HepG2 (cell line): ENCODE measurements around the gene CSNK2A2. TPM values are rescaled to one million over a fixed set of nuclear protein-coding genes. Genes with fewer than 3 reads are reported as not detected.
A peak's percentile ranks its signal among the peaks of the same experiment; 100 is the strongest.

Experiments
- CHD2 ChIP-seq: IDR thresholded peaks from 2 replicates; pipeline ENCODE4 v1.6.1; 2011; ENCODE audit warnings: low read depth, low read length, improper control_type of control experiment
- MIER2 ChIP-seq: IDR thresholded peaks from 2 replicates; pipeline ENCODE4 v1.6.1; 2016; ENCODE audit warnings: missing biosample characterization, missing genetic modification reagents
- PAWR ChIP-seq: sonication (generic); formaldehyde crosslinking; IDR thresholded peaks from 2 replicates; pipeline ENCODE4 v1.4.0; 2020; ENCODE audit warnings: missing genetic modification reagents, mild to moderate bottlenecking, borderline replicate concordance
- RFX3 ChIP-seq: IDR thresholded peaks from 2 replicates; pipeline ENCODE4 v1.6.1; 2016; ENCODE audit warnings: missing biosample characterization, missing genetic modification reagents
- SIX4 ChIP-seq: sonication (generic); formaldehyde crosslinking; IDR thresholded peaks from 2 replicates; pipeline ENCODE4 v1.4.0; 2020; ENCODE audit warnings: missing genetic modification reagents
- ZBTB10 ChIP-seq: sonication (generic); formaldehyde crosslinking; IDR thresholded peaks from 2 replicates; pipeline ENCODE4 v1.4.0; 2020; ENCODE audit warnings: missing genetic modification reagents, borderline replicate concordance
- ZNF292 ChIP-seq: sonication (generic); formaldehyde crosslinking; IDR thresholded peaks from 2 replicates; pipeline ENCODE4 v1.8.1; 2022; ENCODE audit warnings: mild to moderate bottlenecking, low read depth, missing genetic modification reagents, borderline replicate concordance
- ZNF329 ChIP-seq: sonication (generic); formaldehyde crosslinking; IDR thresholded peaks from 2 replicates; pipeline ENCODE4 v1.9.0; 2021; ENCODE audit warnings: low read depth, mild to moderate bottlenecking, missing genetic modification reagents
- ZNF337 ChIP-seq: sonication (generic); formaldehyde crosslinking; IDR thresholded peaks from 2 replicates; pipeline ENCODE4 v1.5.1; 2020; ENCODE audit warnings: missing genetic modification reagents, low read depth, mild to moderate bottlenecking, borderline replicate concordance
- ZNF83 ChIP-seq: sonication (generic); formaldehyde crosslinking; IDR thresholded peaks from 2 replicates; pipeline ENCODE4 v1.4.0; 2020; ENCODE audit warnings: missing genetic modification reagents, mild to moderate bottlenecking, borderline replicate concordance
- polyA plus RNA-seq, 8 experiments: library from polyadenylated mRNA; depleted of rRNA in 3 of 8; stranded (reverse) in 7 of 8; unstranded in 1 of 8; fragments of >200 nt; fragmentation: Illumina TruSeq in 4 of 8; extraction: Trizol in 4 of 8; gene quantifications; 2 replicates each; pipeline versions ENCODE4 v1.2.1 to v1.2.3, GENCODE V29; 2011 to 2016; ENCODE audit warnings: low read depth in 4 of 8, missing spikeins in 1 of 8, mixed read lengths in 1 of 8; ENCODE audit not compliant: insufficient read depth in 1 of 8
- total RNA-seq, 5 experiments: library from RNA; depleted of rRNA; stranded (reverse); fragments of >200 nt; fragmentation: Illumina TruSeq; extraction: Trizol; gene quantifications; 2 replicates each; pipeline ENCODE4 v1.2.3, GENCODE V29; 2016; ENCODE audit warnings: low read depth in 1 of 5
- TF ChIP-seq, protein P1 (sequence below), 2 experiments: fragments of 450-650 bp in 1 of 2; sonication (generic) in 1 of 2; formaldehyde crosslinking in 1 of 2; IDR thresholded peaks; 2 replicates each; pipeline versions ENCODE4 v1.6.1 to v1.8.0; 2016 to 2022; ENCODE audit warnings: antibody characterized with exemption in 1 of 2, mild to moderate bottlenecking in 1 of 2, missing genetic modification reagents in 1 of 2
- TF ChIP-seq, protein P2 (sequence below): sonication (generic); formaldehyde crosslinking; IDR thresholded peaks from 2 replicates; pipeline ENCODE4 v1.4.0; 2020; ENCODE audit warnings: missing genetic modification reagents
- TF ChIP-seq, protein P3 (sequence below): sonication (generic); formaldehyde crosslinking; IDR thresholded peaks from 2 replicates; pipeline ENCODE4 v1.8.1; 2023; ENCODE audit warnings: mild to moderate bottlenecking, moderate library complexity, missing genetic modification reagents

Gene CSNK2A2
- total and polyA plus RNA-seq, 2 of the 13 experiments (the other 11 are each of a cell fraction or from before 2014, with no cell fraction given): 46.4 to 56.9 TPM

- TF ChIP-seq, protein P1, sequence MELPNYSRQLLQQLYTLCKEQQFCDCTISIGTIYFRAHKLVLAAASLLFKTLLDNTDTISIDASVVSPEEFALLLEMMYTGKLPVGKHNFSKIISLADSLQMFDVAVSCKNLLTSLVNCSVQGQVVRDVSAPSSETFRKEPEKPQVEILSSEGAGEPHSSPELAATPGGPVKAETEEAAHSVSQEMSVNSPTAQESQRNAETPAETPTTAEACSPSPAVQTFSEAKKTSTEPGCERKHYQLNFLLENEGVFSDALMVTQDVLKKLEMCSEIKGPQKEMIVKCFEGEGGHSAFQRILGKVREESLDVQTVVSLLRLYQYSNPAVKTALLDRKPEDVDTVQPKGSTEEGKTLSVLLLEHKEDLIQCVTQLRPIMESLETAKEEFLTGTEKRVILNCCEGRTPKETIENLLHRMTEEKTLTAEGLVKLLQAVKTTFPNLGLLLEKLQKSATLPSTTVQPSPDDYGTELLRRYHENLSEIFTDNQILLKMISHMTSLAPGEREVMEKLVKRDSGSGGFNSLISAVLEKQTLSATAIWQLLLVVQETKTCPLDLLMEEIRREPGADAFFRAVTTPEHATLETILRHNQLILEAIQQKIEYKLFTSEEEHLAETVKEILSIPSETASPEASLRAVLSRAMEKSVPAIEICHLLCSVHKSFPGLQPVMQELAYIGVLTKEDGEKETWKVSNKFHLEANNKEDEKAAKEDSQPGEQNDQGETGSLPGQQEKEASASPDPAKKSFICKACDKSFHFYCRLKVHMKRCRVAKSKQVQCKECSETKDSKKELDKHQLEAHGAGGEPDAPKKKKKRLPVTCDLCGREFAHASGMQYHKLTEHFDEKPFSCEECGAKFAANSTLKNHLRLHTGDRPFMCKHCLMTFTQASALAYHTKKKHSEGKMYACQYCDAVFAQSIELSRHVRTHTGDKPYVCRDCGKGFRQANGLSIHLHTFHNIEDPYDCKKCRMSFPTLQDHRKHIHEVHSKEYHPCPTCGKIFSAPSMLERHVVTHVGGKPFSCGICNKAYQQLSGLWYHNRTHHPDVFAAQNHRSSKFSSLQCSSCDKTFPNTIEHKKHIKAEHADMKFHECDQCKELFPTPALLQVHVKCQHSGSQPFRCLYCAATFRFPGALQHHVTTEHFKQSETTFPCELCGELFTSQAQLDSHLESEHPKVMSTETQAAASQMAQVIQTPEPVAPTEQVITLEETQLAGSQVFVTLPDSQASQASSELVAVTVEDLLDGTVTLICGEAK (IDR thresholded peaks at IDR 0.05): no peak
- TF ChIP-seq, protein P1 (CRISPR knock-in tag; IDR thresholded peaks at IDR 0.05): no peak; the same call in 1 of the 2 replicates
- TF ChIP-seq MIER2 (CRISPR knock-in tag): no peak
- TF ChIP-seq ZNF337: no peak
- no peak for TF ChIP-seq PAWR
- TF ChIP-seq ZNF292 (CRISPR knock-in tag): peak; percentile 95
- TF ChIP-seq, protein P2, sequence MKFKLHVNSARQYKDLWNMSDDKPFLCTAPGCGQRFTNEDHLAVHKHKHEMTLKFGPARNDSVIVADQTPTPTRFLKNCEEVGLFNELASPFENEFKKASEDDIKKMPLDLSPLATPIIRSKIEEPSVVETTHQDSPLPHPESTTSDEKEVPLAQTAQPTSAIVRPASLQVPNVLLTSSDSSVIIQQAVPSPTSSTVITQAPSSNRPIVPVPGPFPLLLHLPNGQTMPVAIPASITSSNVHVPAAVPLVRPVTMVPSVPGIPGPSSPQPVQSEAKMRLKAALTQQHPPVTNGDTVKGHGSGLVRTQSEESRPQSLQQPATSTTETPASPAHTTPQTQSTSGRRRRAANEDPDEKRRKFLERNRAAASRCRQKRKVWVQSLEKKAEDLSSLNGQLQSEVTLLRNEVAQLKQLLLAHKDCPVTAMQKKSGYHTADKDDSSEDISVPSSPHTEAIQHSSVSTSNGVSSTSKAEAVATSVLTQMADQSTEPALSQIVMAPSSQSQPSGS: no peak
- no peak for TF ChIP-seq SIX4 (CRISPR knock-in tag)
- no peak for TF ChIP-seq ZBTB10 (CRISPR knock-in tag)
- TF ChIP-seq ZNF329 (CRISPR knock-in tag): no peak
- TF ChIP-seq ZNF83 (CRISPR knock-in tag): no peak
- TF ChIP-seq RFX3 (CRISPR knock-in tag): no peak
- no peak for TF ChIP-seq CHD2
- TF ChIP-seq, protein P3, sequence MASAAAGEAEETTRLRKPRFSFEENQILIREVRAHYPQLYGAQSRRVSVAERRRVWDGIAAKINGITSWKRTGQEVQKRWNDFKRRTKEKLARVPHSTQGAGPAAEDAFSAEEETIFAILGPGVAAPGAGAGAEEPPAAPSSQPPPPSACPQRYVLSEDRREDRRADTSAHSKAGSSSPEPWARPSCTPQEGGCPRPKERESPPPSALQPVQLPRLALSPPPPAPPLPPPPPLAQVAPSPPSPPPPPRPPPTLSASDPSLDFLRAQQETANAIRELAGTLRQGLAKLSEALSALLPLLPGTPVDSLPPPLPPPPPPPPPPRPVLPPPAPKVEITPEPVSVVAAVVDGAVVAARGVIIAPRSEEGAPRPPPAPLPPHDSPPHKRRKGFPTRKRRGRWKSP (CRISPR knock-in tag): no peak
These were observed 24.8 kb upstream of the CSNK2A2 start (continued) for GRCh38 chr16:58222532-58223316.
